Measurements from ENCODE around the gene DAZAP1. TPM values are rescaled to one million over a fixed set of nuclear protein-coding genes. Genes with fewer than 3 reads are reported as not detected.

The DAZAP1 gene
- total RNA-seq, 2 experiments from 2014 or later, result 128 to 133 TPM

- no peak for DNase-seq
Measured at GRCh38 chr19:1483131-1483978, 76.0 kb downstream of the DAZAP1 start.

DNA sequence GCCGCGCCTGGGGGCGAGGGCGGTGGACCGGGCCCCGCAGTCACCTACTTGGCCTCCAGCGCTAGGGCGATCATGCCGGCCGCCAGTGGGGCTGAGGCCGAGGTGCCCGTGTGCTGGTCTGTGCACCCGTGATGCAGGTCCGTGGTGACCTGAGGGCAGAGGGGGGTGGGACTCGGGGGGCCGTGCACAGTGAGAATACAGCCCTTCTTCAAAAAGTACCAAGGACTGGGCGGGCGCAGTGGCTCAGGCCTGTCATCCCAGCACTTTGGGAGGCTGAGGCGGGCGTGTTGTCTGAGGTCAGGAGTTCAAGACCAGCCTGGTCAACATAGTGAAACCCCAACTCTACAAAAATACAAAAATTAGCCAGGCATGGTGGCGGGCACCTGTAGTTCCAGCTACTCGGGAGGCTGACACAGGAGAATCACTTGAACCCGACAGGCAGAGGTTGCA is 76.6 kb downstream of the DAZAP1 start:
- ATAC-seq (ENCODE audit: poor library complexity) (no peak), DNase-seq (no peak)
- Histone ChIP-seq H3K4me3 (ENCODE audit: low read length) (no peak overlapping the region), H3K36me3 (ENCODE audit: insufficient read depth, low read length) (no peaks in the 10 kb centered on the region), H3K27ac (ENCODE audit: low read depth in 1 of 2, low read length in 2 of 2) (no peak overlapping the region), H3K9me3 (ENCODE audit: control insufficient read depth in 1 of 2, insufficient read depth in 1 of 2, low read length in 2 of 2) (no peaks in the 10 kb centered on the region), H3K27me3 (ENCODE audit: control insufficient read depth in 1 of 2, insufficient read depth in 2 of 2, low read length in 2 of 2) (no peaks in the 10 kb centered on the region), H3K4me1 (ENCODE audit: insufficient read depth, low read length) (peaks cover 6% of the 10 kb centered on the region)
- Mint-ChIP-seq H3K27me3 (no peaks in the 10 kb centered on the region), H3K4me1 (ENCODE audit: low read depth) (peaks cover 4% of the 10 kb centered on the region), H3K36me3 (ENCODE audit: low read depth) (peaks cover 3% of the 10 kb centered on the region), H3K9me3 (no peaks in the 10 kb centered on the region), H3K27ac (no peak overlapping the region), H3K4me3 (no peak overlapping the region)
- CTCF ChIA-PET, result no interaction called here
- TF ChIP-seq CTCF (IDR thresholded peaks at IDR 0.05), result no peak
- POLR2A ChIA-PET, result no interaction called here
- intact Hi-C loops (cut with DNase I, micrococcal nuclease), result no loop called here

More at GRCh38 chr19:1483131-1483978, 76.0 kb downstream of the DAZAP1 start:
- ChIA-PET CTCF (no interaction called here), POLR2A (no interaction called here)
- Mint-ChIP-seq H3K9me3 (no peaks in the 10 kb centered on the region), H3K36me3 (ENCODE audit: low read depth) (peaks cover 6% of the 10 kb centered on the region), H3K4me1 (ENCODE audit: low read depth) (peaks cover 7% of the 10 kb centered on the region), H3K27me3 (no peaks in the 10 kb centered on the region), H3K4me3 (no peak overlapping the region), H3K27ac (no peak overlapping the region)
- Histone ChIP-seq H3K4me3 (ENCODE audit: low read length) (no peak overlapping the region), H3K9me3 (ENCODE audit: control insufficient read depth in 1 of 2, insufficient read depth in 1 of 2, low read length in 2 of 2) (no peaks in the 10 kb centered on the region), H3K27me3 (ENCODE audit: control insufficient read depth in 1 of 2, insufficient read depth in 2 of 2, low read length in 2 of 2) (no peaks in the 10 kb centered on the region), H3K4me1 (ENCODE audit: insufficient read depth, low read length) (peaks cover 12% of the 10 kb centered on the region), H3K27ac (ENCODE audit: low read depth in 1 of 2, low read length in 2 of 2) (no peak overlapping the region), H3K36me3 (ENCODE audit: insufficient read depth, low read length) (no peaks in the 10 kb centered on the region)
- intact Hi-C loops (cut with DNase I, micrococcal nuclease), result no loop called here
- no peak for TF ChIP-seq CTCF (IDR thresholded peaks at IDR 0.05)
- ATAC-seq (ENCODE audit: poor library complexity), result no peak

Other genes starting within 250 kb of the DAZAP1 start
- gene SBNO2, start 233.3 kb upstream of the DAZAP1 start, total RNA-seq, result 100 to 1,000 TPM; 126 to 137 TPM
- 10 to 100 TPM; 49.7 to 53.0 TPM for gene STK11, start 201.8 kb upstream of the DAZAP1 start, total RNA-seq
- under 1 TPM in 1 of 2 experiments, not detected in 1; 0.22 TPM for gene CBARP, start 169.6 kb upstream of the DAZAP1 start, total RNA-seq
- gene ATP5F1D, start 165.8 kb upstream of the DAZAP1 start, total RNA-seq, result 10 to 100 TPM; 77.6 to 92.6 TPM
- 100 to 1,000 TPM; 214 to 228 TPM for gene MIDN, start 159.0 kb upstream of the DAZAP1 start, total RNA-seq
- gene CIRBP, start 138.3 kb upstream of the DAZAP1 start, total RNA-seq, result 100 to 1,000 TPM; 614 to 628 TPM
- 10 to 100 TPM; 32.0 to 38.3 TPM for gene FAM174C, start 132.1 kb upstream of the DAZAP1 start, total RNA-seq
- not detected for gene EFNA2, start 121.7 kb upstream of the DAZAP1 start, total RNA-seq
- 10 to 100 TPM; 40.0 to 42.6 TPM for gene NDUFS7, start 23.7 kb upstream of the DAZAP1 start, total RNA-seq
- gene GAMT, start 6.0 kb upstream of the DAZAP1 start, total RNA-seq, result 10 to 100 TPM; 11.0 to 13.0 TPM
- 1,000 to 10,000 TPM; 2,193 to 2,200 TPM for gene RPS15, start 30.8 kb downstream of the DAZAP1 start, total RNA-seq
- under 1 TPM; 0.20 to 0.30 TPM for gene APC2, start 42.5 kb downstream of the DAZAP1 start, total RNA-seq
- 10 to 100 TPM; 14.9 to 15.8 TPM for gene C19orf25, start 71.6 kb downstream of the DAZAP1 start, total RNA-seq
- 1 to 10 TPM; 4.2 to 5.2 TPM for gene PCSK4, start 82.8 kb downstream of the DAZAP1 start, total RNA-seq
- 1 to 10 TPM; 2.2 to 2.8 TPM for gene REEP6, start 83.6 kb downstream of the DAZAP1 start, total RNA-seq
- 1 to 10 TPM; 4.3 to 5.7 TPM for gene ADAMTSL5, start 105.4 kb downstream of the DAZAP1 start, total RNA-seq
- gene PLK5, start 116.5 kb downstream of the DAZAP1 start, total RNA-seq, result under 1 TPM in 1 of 2 experiments, not detected in 1; 0.14 TPM
- 1 to 10 TPM; 1.6 to 2.3 TPM for gene MEX3D, start 160.7 kb downstream of the DAZAP1 start, total RNA-seq
- 10 to 100 TPM; 34.3 to 35.2 TPM for gene MBD3, start 185.3 kb downstream of the DAZAP1 start, total RNA-seq
- gene UQCR11, start 197.9 kb downstream of the DAZAP1 start, total RNA-seq, result 10 to 100 TPM; 88.9 to 93.8 TPM
- gene TCF3, start 245.0 kb downstream of the DAZAP1 start, total RNA-seq, result 10 to 100 TPM; 51.2 to 52.2 TPM

Measured in CD4-positive, alpha-beta T cell (primary cell).